GM18511 (cell line): ENCODE measurements around the gene IGHMBP2.

Experiments used
- ATAC-seq: cut with Tn5 transposase; IDR thresholded peaks from one replicate; pipeline ENCODE4 v1.9.1; 2021; ENCODE audit warnings: mild to moderate bottlenecking, moderate library complexity; ENCODE audit not compliant: unreplicated experiment

IGHMBP2 gene

DNA sequence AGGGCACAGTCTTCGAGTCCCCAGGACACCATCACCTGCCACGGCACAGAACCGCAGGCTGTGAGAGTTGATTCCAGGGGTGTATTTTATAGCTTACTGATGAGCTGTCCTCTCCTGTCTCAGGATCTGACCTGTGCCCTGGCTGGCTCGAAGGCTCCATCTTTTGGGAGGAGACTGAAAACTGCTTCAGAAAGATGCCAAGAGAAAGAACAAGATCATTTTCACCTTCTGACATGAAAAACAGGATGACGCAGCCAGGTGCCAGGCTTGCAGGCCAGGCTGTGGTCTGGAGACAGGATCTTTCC, 74.9 kb downstream of the IGHMBP2 start:
- no peak for ATAC-seq

DNA sequence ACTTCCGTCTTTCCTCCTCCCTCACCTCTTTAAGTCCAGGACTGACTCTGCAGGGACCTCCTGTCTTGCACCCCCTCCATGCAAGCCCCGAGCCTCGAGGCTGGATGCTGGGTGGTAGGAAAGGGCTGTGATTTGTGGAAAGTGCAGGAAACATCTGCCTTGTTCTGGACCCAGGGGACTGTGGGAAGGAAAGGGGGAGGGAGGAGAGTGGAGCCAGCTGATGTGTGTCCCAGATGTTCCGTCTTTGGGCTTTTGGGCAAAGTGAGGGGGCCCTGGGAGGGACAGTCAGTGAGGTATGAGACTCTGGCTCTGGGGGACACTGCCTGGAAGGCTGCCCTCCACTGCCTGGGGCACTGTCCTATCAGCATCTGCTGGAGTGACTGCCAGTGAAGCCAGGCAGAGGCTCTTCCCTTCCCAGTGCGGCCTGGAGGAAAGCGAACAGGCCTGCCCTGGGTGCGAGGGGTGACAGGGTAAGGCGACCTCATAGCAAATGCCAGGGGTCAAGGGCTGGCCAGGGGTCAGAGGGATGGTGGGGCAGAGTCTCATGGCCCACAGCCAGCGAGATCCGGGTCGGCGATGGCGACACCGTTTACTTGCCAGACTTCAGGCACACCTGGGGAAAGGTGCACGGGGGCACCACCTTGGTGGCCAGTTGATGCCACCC, 75.4 kb downstream of the IGHMBP2 start:
- no peak for ATAC-seq

DNA sequence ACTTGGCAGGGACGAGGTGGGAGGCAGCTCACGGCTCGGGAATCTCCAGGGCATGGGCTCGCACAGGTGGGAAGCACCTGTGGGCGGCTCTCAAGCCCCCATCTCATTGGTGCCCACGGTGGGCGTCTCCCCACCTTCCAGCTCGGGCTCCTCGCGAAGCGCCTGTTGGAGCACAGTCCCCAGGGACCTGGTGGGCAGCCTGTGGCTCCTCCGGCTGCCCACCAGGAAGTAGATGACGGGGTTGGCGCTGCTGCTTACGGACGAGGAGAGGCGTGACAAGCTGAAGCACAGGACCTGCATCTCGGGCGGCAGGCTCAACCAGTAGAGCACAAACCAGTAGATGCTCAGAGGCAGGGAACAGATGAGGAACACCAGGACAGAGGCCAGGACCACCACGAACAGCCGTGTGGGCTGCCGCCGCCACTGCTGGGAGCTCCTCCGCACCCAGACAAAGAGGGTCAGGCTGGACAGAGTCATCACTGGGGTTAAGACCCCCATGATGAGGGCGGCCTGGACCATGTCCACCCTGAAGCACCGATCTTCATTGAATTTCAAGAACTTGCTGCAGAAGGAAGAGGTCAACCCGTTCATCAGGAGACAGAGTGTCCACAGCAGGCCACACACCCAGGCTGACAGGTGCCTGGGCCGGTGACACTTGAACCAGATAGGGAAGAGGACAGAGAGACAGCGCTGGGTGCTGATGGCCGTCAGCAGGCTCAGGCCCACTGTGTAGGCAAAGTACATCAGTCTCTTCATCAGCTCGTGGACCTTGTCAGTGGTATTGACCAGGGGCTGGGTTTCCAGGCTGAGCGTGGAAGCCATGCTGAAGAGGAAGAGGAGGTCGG, 76.5 kb downstream of the IGHMBP2 start:
- ATAC-seq = no peak

DNA sequence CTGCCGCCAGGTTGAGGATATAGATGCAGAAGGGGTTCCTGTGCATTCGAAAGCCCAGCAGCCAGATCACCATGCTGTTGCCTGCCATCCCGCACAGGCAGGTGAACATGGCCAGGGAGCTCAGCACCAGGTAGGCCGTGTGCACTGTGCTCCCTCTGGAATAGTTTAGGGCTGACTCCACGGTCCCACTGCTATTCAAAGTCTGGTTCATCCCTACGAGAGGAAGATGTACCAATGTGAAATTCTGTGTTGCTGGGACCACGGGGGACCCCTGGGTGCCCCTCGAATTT, 77.0 kb downstream of the IGHMBP2 start, which contains the start of gene MRGPRD:
TSS of gene MRGPRD (minus strand) at position 211 of the 290 bp plus-strand sequence. CDS start at position 211, 0 bp downstream.
- ATAC-seq = no peak

DNA sequence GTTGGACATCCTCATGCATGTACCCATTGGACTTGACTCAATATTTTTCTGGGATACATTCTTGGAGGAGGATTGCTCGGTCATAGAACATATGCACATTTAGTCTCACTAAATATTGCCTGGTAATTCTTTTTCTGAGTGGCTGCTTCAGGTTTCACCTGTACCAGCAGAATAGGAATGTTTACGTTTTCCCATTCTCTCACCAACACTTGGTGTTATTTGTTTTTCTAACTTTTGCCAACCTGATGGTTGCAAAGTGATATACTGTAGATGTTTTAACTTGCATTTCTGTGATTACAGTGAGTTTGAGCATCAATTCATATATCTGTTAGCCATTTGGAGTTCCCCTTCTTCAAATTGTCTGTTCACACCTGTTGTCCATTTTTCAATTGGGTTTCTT, 78.4 kb downstream of the IGHMBP2 start:
- no peak for ATAC-seq

DNA sequence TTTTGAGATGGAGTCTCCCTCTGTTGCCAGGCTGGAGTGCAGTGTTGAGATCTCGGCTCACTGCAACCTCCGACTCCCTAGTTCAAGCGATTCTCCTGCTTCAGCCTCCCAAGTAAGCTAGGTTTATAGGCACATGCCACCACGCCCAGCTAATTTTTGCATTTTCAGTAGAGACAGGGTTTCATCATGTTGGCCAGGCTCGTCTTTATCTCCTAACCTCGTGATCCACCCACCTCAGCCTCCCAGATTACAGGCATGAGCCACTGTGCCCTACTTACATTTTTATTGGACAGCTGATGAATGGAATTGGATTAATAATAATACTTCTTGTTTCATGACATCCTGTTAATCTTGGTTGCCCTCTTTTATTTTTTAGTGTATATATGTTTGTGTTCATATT, 80.1 kb downstream of the IGHMBP2 start:
- ATAC-seq = no peak

DNA sequence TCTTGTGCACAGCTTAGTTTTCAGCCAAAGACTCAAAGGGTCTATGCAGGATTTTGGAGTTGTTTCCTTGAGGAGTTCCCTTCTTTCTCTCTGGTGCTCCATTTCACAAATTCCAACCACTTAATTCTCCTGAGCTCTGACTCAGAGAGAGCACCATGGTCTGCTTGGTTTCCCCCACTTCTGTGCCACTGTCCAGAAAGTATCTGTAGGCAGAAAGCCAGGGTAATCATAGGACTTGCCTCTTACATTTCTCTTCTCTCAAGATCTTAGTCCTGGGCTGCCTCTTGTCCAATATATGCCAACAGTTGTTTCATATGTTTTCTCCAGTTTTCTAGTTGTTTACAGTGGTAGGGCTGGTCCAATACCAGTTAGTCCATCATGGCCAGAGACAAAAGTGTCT, 83.5 kb downstream of the IGHMBP2 start:
- no peak for ATAC-seq

DNA sequence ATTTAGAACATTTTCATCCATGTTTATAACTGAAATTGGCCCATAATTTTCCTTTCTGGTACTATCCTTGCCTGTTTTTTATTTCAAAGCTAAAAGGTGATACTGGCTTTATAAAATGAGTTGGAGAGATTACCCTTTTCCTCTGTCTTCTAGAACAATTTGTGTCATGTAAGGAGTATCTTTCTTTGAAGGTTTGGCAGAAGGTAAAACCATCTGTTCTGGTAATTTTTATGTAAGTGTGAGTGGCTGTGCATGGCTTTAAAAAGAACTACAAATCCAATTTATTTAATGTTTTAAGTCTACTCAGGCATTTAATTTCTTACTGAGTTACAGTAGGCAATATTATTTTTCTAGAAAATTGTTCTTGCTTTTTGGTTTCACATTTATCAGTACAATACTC, 84.8 kb downstream of the IGHMBP2 start:
- no peak for ATAC-seq
